Lung (tissue), 12 donors: ENCODE measurements around the gene CDH6. TPM values are rescaled to one million over a fixed set of nuclear protein-coding genes. Genes with fewer than 3 reads are reported as not detected.
"Not testable (repeated sequence)": the region's sequence is repeated elsewhere in the genome, so short reads cannot be mapped to it uniquely, and the experiment has no call there.

ENCODE experiments used
- ATAC-seq: fragments of 200-7000 bp; cut with Tn5 transposase; one replicate; pipeline ENCODE4 v1.9.1; 2020; ENCODE audit warnings: moderate number of reproducible peaks; ENCODE audit not compliant: insufficient read depth, low FRiP score
- DNase-seq, 3 donors: peaks; one replicate each; pipeline ENCODE4 v3.0.0-alpha.2; 2013 to 2017
- H3K27ac ChIP-seq, 2 donors: one replicate each; pipeline ENCODE4 v1.5.1; 2013; ENCODE audit warnings: mild to moderate bottlenecking in 2 of 2, moderate library complexity in 2 of 2, control low read depth in 1 of 2, inconsistent platforms in 1 of 2, low read depth in 1 of 2, low read length in 1 of 2
- H3K27me3 ChIP-seq, 3 donors: one replicate each; pipeline ENCODE4 v1.5.1; 2013; ENCODE audit warnings: low read length in 2 of 3; ENCODE audit not compliant: control insufficient read depth in 3 of 3, insufficient read depth in 3 of 3
- H3K36me3 ChIP-seq, 4 donors: one replicate each; pipeline ENCODE4 v1.5.1; 2013; ENCODE audit warnings: low read length in 4 of 4, mild to moderate bottlenecking in 1 of 4, moderate library complexity in 1 of 4; ENCODE audit not compliant: control insufficient read depth in 4 of 4, insufficient read depth in 4 of 4
- H3K4me1 ChIP-seq, 5 donors: one replicate each; pipeline ENCODE4 v1.5.1; 2013; ENCODE audit warnings: low read length in 5 of 5, mild to moderate bottlenecking in 2 of 5, moderate library complexity in 1 of 5; ENCODE audit not compliant: control insufficient read depth in 5 of 5, insufficient read depth in 5 of 5
- H3K4me3 ChIP-seq: one replicate; pipeline ENCODE4 v1.5.1; 2013; ENCODE audit warnings: mild to moderate bottlenecking, control low read depth, moderate library complexity
- H3K9ac ChIP-seq, 2 donors: one replicate each; pipeline ENCODE4 v1.5.1; 2013; ENCODE audit warnings: low read length in 2 of 2, control low read depth in 1 of 2; ENCODE audit not compliant: insufficient read depth in 1 of 2
- H3K9me3 ChIP-seq, 4 donors: one replicate each; pipeline ENCODE4 v1.5.1; 2013; ENCODE audit warnings: low read length in 3 of 4, mild to moderate bottlenecking in 1 of 4, moderate library complexity in 1 of 4; ENCODE audit not compliant: control insufficient read depth in 4 of 4, insufficient read depth in 3 of 4
- WGBS, 2 donors: extraction: QIAGEN DNeasy Blood & Tissue Kit; methylation state at CpG; one replicate each; pipeline ENCODE4 v1.1.7; 2013; 5-methylcytosine and 5-hydroxymethylcytosine counted together
- polyA plus RNA-seq, 2 donors: library from polyadenylated mRNA; stranded (reverse); fragments of 200-250 nt; gene quantifications; one replicate each; pipeline ENCODE4 v1.2.1, GENCODE V29; 2013
- total RNA-seq, 2 donors: library from RNA; depleted of rRNA in 1 of 2; stranded (reverse); fragments of >200 nt in 1 of 2; gene quantifications; one replicate each; pipeline ENCODE4 v1.2.1, GENCODE V29; 2014 to 2021
- TF ChIP-seq, protein P1 (sequence below): IDR thresholded peaks from 2 replicates; pipeline ENCODE4 v1.5.1; 2012; ENCODE audit warnings: mild to moderate bottlenecking; ENCODE audit errors: control extremely low read depth, extremely low read depth
- donor health status: control.
- donor health status: control.
- donor health status: Bipolar disorder and iron deficiency.
- donor health status: healthy.
- donor health status: DM: yes; HTN: yes; CAD: no.

CDH6 gene
- total and polyA plus RNA-seq, 4 donors: 2.0 to 20.8 (median 2.6) TPM

DNA sequence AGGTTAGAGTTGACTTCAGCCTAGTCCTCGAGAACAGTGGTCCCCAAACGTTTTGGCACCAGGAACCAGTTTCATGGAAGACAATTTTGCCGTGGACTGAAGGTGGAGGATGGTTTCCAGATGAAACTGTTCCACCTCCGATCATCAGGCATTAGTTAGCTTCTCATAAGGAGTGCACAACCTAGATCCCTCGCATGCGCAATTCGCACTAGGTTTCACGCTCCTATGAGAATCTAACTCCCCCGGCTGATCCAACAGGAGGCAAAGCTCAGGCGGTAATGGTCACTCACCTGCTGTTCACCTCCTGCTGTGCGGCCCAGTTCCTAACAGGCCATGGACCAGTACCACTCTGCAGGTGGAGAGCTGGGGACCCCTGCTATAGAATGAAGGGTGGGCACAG is 163.6 kb downstream of the CDH6 start:
- H3K4me1 ChIP-seq: no peaks in the 10 kb centered on the region
- DNase-seq: no peak
- no peak overlapping the region for H3K4me3 ChIP-seq
- peaks cover 0 to 4% (median 2%) of the 10 kb centered on the region in 4 donors for H3K9me3 ChIP-seq
- H3K36me3 ChIP-seq: no peaks in the 10 kb centered on the region
- no peak overlapping the region for H3K27ac ChIP-seq
- TF ChIP-seq, protein P1, sequence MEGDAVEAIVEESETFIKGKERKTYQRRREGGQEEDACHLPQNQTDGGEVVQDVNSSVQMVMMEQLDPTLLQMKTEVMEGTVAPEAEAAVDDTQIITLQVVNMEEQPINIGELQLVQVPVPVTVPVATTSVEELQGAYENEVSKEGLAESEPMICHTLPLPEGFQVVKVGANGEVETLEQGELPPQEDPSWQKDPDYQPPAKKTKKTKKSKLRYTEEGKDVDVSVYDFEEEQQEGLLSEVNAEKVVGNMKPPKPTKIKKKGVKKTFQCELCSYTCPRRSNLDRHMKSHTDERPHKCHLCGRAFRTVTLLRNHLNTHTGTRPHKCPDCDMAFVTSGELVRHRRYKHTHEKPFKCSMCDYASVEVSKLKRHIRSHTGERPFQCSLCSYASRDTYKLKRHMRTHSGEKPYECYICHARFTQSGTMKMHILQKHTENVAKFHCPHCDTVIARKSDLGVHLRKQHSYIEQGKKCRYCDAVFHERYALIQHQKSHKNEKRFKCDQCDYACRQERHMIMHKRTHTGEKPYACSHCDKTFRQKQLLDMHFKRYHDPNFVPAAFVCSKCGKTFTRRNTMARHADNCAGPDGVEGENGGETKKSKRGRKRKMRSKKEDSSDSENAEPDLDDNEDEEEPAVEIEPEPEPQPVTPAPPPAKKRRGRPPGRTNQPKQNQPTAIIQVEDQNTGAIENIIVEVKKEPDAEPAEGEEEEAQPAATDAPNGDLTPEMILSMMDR: no peak
- H3K27me3 ChIP-seq: no peaks in the 10 kb centered on the region
- H3K9ac ChIP-seq: no peak overlapping the region
- WGBS, 2 donors: 84 to 87% methylated on average over 11 of the region's 11 CpGs
- ATAC-seq: no peak

- peaks cover 0 to 7% (median 2%) of the 10 kb centered on the region in 4 donors for H3K9me3 ChIP-seq
- WGBS, 2 donors: 70 to 77% methylated on average over 3 of the region's 3 CpGs
- ATAC-seq: no peak
- no peak overlapping the region for H3K9ac ChIP-seq
- no peak overlapping the region for H3K4me3 ChIP-seq
- no peaks in the 10 kb centered on the region for H3K36me3 ChIP-seq
- H3K27me3 ChIP-seq: no peaks in the 10 kb centered on the region
- TF ChIP-seq, protein P1: no peak
- H3K27ac ChIP-seq: no peak overlapping the region
- no peaks in the 10 kb centered on the region for H3K4me1 ChIP-seq
- no peak for DNase-seq
Observed at GRCh38 chr5:31359839-31360238, 166.4 kb downstream of the CDH6 start.

DNA sequence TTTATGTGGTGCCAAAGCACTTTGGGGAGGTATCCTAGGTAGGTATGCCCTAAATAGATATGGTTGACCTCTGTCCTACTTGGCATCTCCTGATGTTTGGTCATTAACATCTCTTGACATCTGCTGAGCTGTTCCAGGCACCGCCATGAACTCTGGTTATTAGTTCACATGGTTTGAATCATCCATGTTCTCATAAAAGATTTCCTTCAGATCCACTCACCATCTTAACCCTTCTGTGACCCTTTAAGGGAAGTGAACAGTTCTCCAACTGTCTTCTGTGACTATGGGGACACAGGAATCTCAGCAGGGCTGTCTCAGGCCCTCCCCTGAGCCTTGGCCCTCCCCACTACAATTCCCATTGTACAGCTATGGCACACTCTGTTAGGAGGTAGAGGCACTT is 167.7 kb downstream of the CDH6 start:
- H3K9me3 ChIP-seq: peaks cover 0 to 5% (median 0%) of the 10 kb centered on the region in 4 donors
- TF ChIP-seq, protein P1: no peak
- no peak overlapping the region for H3K9ac ChIP-seq
- WGBS, 2 donors: 52 to 78% methylated on average over 1 of the region's 1 CpG
- no peaks in the 10 kb centered on the region for H3K27me3 ChIP-seq
- H3K27ac ChIP-seq: no peak overlapping the region
- no peaks in the 10 kb centered on the region for H3K36me3 ChIP-seq
- ATAC-seq (peak; percentile 13), DNase-seq (no peak)
- H3K4me3 ChIP-seq: no peak overlapping the region
- H3K4me1 ChIP-seq: no peaks in the 10 kb centered on the region

DNA sequence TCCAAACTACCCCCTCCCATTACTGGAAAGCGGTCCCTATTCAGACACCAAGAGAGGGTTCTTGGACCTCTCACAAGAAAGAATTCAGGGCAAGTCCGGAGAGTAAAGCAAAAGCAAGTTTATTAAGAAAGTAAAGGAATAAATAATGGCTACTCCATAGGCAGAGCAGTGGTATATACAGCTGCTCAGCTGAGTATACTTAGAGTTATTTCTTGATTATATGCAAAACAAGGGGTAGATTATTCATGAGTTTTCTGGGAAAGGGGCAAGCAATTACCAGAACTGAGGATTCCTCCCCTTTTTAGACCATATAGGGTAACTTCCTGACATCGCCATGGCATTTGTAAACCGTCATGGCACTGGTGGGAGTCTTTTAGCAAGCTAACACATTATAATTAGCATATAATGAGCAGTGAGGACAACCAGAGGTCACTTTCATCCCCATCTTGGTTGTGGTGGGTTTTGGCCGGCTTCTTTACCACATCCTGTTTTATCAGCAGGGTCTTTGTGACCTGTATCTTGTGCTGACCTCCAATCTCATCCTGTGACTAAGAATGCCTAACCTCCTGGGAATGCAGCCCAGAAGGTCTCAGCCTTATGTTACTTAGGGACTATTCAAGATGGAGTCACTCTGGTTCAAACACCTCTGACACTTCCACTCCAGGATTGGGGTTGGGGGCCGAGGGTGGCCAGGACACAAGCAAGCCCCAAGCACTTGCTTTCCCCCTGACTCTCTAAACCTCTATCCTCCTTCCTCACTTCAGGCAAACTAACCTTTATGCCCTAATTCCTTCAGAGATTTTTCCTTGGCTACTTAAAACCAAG is 168.4 kb downstream of the CDH6 start:
- not testable (repeated sequence) for H3K27ac ChIP-seq, ATAC-seq, H3K4me3 ChIP-seq, H3K36me3 ChIP-seq, H3K9me3 ChIP-seq, H3K9ac ChIP-seq, DNase-seq, H3K27me3 ChIP-seq, H3K4me1 ChIP-seq
- 79 to 83% methylated on average over 6 of the region's 6 CpGs for WGBS, 2 donors
